SK-N-SH treated with all-trans-retinoic acid at 6 μM for 48 hours (cell line): ENCODE data around the gene TRPC6.

ENCODE experiments used
- ATAC-seq: fragments of 200-7000 bp; cut with Tn5 transposase; 3 replicates; pipeline ENCODE4 v1.9.1; 2020; ENCODE audit warnings: mild to moderate bottlenecking, moderate library complexity
- ARNTL ChIP-seq: fragments of 450-650 bp; formaldehyde crosslinking; IDR thresholded peaks from 2 replicates; pipeline ENCODE4 v1.5.0; 2020; ENCODE audit warnings: low read depth, mild to moderate bottlenecking, moderate library complexity, borderline replicate concordance
- BACH2 ChIP-seq: fragments of 250-450 bp; sonication (Bioruptor Pico); IDR thresholded peaks from 2 replicates; pipeline ENCODE4 v1.9.0; 2021; ENCODE audit warnings: mild to moderate bottlenecking, borderline replicate concordance
- CSDC2 ChIP-seq: fragments of 250-450 bp; sonication (Bioruptor Pico); IDR thresholded peaks from 2 replicates; pipeline ENCODE4 v1.5.0; 2020; ENCODE audit warnings: mild to moderate bottlenecking, moderate library complexity
- CSRNP3 ChIP-seq: fragments of 250-450 bp; sonication (Bioruptor Pico); IDR thresholded peaks from 2 replicates; pipeline ENCODE4 v1.5.1; 2021; ENCODE audit warnings: mild to moderate bottlenecking, moderate library complexity
- ESRRG ChIP-seq: fragments of 250-450 bp; sonication (Bioruptor Pico); IDR thresholded peaks from 2 replicates; pipeline ENCODE4 v1.6.1; 2021; ENCODE audit warnings: mild to moderate bottlenecking
- ISL1 ChIP-seq: fragments of 250-450 bp; sonication (Bioruptor Pico); IDR thresholded peaks from 2 replicates; pipeline ENCODE4 v2.1.2; 2022; ENCODE audit warnings: mild to moderate bottlenecking, moderate library complexity
- OSR1 ChIP-seq: fragments of 250-450 bp; sonication (Bioruptor Pico); IDR thresholded peaks from 2 replicates; pipeline ENCODE4 v1.8.0; 2022; ENCODE audit warnings: moderate library complexity, mild to moderate bottlenecking, inconsistent platforms
- PATZ1 ChIP-seq: fragments of 250-450 bp; sonication (Bioruptor Pico); IDR thresholded peaks from 2 replicates; pipeline ENCODE4 v1.8.0; 2020; ENCODE audit warnings: mild to moderate bottlenecking, moderate library complexity, borderline replicate concordance
- POU6F1 ChIP-seq: fragments of 250-450 bp; sonication (Bioruptor Pico); IDR thresholded peaks from 2 replicates; pipeline ENCODE4 v1.8.0; 2021; ENCODE audit warnings: low read depth, mild to moderate bottlenecking, moderate library complexity, borderline replicate concordance
- PPARA ChIP-seq: fragments of 250-450 bp; sonication (Bioruptor Pico); IDR thresholded peaks from 2 replicates; pipeline ENCODE4 v1.5.0; 2020; ENCODE audit warnings: mild to moderate bottlenecking, borderline replicate concordance
- RARB ChIP-seq: fragments of 250-450 bp; sonication (Bioruptor Pico); IDR thresholded peaks from 2 replicates; pipeline ENCODE4 v1.8.0; 2021; ENCODE audit warnings: mild to moderate bottlenecking, moderate library complexity
- SNAI2 ChIP-seq: fragments of 250-450 bp; sonication (Bioruptor Pico); IDR thresholded peaks from 2 replicates; pipeline ENCODE4 v1.5.0; 2020; ENCODE audit warnings: mild to moderate bottlenecking, moderate library complexity
- TCF4 ChIP-seq: fragments of 250-450 bp; sonication (Bioruptor Pico); IDR thresholded peaks from 2 replicates; pipeline ENCODE4 v1.8.0; 2021; ENCODE audit warnings: mild to moderate bottlenecking, moderate library complexity, borderline replicate concordance
- TOX ChIP-seq: fragments of 250-450 bp; sonication (Bioruptor Pico); IDR thresholded peaks from 2 replicates; pipeline ENCODE4 v1.8.0; 2021; ENCODE audit warnings: mild to moderate bottlenecking, moderate library complexity, borderline replicate concordance
- ZC3H10 ChIP-seq: fragments of 250-450 bp; sonication (Bioruptor Pico); IDR thresholded peaks from 2 replicates; pipeline ENCODE4 v1.5.1; 2021; ENCODE audit warnings: mild to moderate bottlenecking, moderate library complexity
- ZFP3 ChIP-seq: fragments of 250-450 bp; sonication (Bioruptor Pico); IDR thresholded peaks from 2 replicates; pipeline ENCODE4 v1.5.0; 2020; ENCODE audit warnings: mild to moderate bottlenecking, moderate library complexity
- ZFP30 ChIP-seq: fragments of 450-650 bp; formaldehyde crosslinking; IDR thresholded peaks from 2 replicates; pipeline ENCODE4 v1.5.0; 2022; ENCODE audit warnings: mild to moderate bottlenecking, moderate library complexity
- ZNF565 ChIP-seq: fragments of 450-650 bp; formaldehyde crosslinking; conservative IDR thresholded peaks from 2 replicates; pipeline ENCODE4 v1.5.0; 2020; ENCODE audit warnings: low read depth, mild to moderate bottlenecking, moderate library complexity
- ZNF70 ChIP-seq: fragments of 450-650 bp; formaldehyde crosslinking; IDR thresholded peaks from 2 replicates; pipeline ENCODE4 v1.5.0; 2020; ENCODE audit warnings: mild to moderate bottlenecking, moderate library complexity
- ZNF8 ChIP-seq: fragments of 450-650 bp; formaldehyde crosslinking; IDR thresholded peaks from 2 replicates; pipeline ENCODE4 v1.5.0; 2020; ENCODE audit warnings: mild to moderate bottlenecking, moderate library complexity
- TF ChIP-seq, protein P1 (sequence below): fragments of 250-450 bp; sonication (Bioruptor Pico); IDR thresholded peaks from 2 replicates; pipeline ENCODE4 v1.5.0; 2020; ENCODE audit warnings: mild to moderate bottlenecking, moderate library complexity

Gene TRPC6

DNA sequence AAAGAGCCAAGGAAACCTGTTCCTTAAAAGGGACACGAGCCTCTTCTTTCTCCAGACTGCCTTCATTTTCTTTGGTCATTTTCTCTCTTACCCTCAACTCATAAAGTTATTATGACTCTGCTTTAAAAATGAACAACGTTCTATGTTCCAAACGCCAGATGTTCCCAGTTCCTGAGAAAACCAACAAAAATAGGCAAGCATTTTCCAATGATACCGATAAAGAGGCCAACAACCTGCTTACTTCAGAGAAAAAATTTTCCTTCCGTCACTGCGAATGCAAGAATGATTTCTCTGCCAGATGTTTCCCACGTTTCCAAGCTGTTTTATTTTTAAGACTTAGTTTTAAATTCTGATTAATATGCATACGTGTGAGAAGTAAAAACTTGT, 315 bp upstream of the TRPC6 start:
- TF ChIP-seq ZC3H10, result no peak
- no peak for TF ChIP-seq ZFP30
- no peak for ATAC-seq

- TF ChIP-seq TCF4 (CRISPR knock-in tag) (no peak), RARB (CRISPR knock-in tag) (no peak), TOX (CRISPR knock-in tag) (no peak), ESRRG (no peak), ISL1 (CRISPR knock-in tag) (no peak), POU6F1 (CRISPR knock-in tag) (no peak), PPARA (CRISPR knock-in tag) (no peak), CSDC2 (CRISPR knock-in tag) (no peak), ZC3H10 (no peak), PATZ1 (CRISPR knock-in tag) (no peak), BACH2 (CRISPR knock-in tag) (no peak), CSRNP3 (CRISPR knock-in tag) (no peak), ZNF70 (CRISPR knock-in tag) (no peak)
- no peak for ATAC-seq
Observed at GRCh38 chr11:101582989-101583250, 887 bp downstream of the TRPC6 start.

GRCh38 chr11:101582236-101582988, 1.4 kb downstream of the TRPC6 start:
- TF ChIP-seq ARNTL (no peak), CSDC2 (CRISPR knock-in tag) (no peak)
- no peak for ATAC-seq

DNA sequence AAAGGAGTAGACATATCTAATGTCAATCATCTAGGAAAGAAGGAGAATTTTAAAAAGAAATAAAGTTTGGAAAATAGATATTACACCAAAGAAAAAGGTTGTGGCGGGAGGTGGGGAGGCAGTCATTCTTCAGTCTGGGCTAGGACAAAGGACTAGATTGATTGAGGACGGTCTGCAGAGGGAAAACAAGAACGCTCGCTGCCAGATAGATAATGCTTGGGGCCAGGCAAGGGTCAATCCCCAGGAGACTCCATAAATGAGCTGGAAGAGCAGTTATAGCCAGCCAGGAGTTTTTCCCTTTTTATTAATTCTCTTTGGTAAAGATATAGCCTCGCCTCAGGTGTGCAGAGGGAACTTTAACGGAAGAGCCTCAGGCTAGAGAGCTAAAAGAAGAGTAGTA, 6.3 kb downstream of the TRPC6 start:
- TF ChIP-seq OSR1 (CRISPR knock-in tag), result no peak
- TF ChIP-seq, protein P1, sequence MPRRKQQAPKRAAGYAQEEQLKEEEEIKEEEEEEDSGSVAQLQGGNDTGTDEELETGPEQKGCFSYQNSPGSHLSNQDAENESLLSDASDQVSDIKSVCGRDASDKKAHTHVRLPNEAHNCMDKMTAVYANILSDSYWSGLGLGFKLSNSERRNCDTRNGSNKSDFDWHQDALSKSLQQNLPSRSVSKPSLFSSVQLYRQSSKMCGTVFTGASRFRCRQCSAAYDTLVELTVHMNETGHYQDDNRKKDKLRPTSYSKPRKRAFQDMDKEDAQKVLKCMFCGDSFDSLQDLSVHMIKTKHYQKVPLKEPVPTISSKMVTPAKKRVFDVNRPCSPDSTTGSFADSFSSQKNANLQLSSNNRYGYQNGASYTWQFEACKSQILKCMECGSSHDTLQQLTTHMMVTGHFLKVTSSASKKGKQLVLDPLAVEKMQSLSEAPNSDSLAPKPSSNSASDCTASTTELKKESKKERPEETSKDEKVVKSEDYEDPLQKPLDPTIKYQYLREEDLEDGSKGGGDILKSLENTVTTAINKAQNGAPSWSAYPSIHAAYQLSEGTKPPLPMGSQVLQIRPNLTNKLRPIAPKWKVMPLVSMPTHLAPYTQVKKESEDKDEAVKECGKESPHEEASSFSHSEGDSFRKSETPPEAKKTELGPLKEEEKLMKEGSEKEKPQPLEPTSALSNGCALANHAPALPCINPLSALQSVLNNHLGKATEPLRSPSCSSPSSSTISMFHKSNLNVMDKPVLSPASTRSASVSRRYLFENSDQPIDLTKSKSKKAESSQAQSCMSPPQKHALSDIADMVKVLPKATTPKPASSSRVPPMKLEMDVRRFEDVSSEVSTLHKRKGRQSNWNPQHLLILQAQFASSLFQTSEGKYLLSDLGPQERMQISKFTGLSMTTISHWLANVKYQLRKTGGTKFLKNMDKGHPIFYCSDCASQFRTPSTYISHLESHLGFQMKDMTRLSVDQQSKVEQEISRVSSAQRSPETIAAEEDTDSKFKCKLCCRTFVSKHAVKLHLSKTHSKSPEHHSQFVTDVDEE (CRISPR knock-in tag), result no peak
- no peak for ATAC-seq

DNA sequence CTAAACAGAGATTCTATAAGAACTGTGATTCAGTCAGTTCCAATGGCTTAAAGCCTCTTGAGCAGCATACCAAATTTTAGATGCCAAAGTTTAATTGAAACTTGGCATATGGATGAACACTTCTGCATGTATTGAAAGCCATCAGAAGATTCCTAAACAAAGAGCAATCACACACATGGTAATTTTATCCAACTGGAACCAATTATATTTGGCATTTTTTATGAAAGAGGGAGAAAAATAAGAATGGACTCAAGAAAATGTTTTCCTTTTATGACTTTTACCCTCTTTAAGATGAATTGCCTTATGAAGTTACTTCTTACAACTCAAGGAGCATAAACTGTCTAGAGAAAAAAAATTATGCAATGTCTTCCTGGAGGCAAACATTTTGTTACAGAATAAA, 7.4 kb downstream of the TRPC6 start:
- no peak for ATAC-seq
- TF ChIP-seq TCF4 (CRISPR knock-in tag), result no peak
- no peak for TF ChIP-seq SNAI2
- no peak for TF ChIP-seq CSRNP3 (CRISPR knock-in tag)
- TF ChIP-seq ZFP30, result no peak
- TF ChIP-seq ZNF565, result no peak
- TF ChIP-seq RARB (CRISPR knock-in tag), result no peak
- TF ChIP-seq ESRRG, result no peak
- no peak for TF ChIP-seq OSR1 (CRISPR knock-in tag)
- TF ChIP-seq ZNF8 (CRISPR knock-in tag), result no peak
- no peak for TF ChIP-seq TOX (CRISPR knock-in tag)
- TF ChIP-seq ARNTL, result no peak
- no peak for TF ChIP-seq ISL1 (CRISPR knock-in tag)
- no peak for TF ChIP-seq ZFP3 (CRISPR knock-in tag)
- no peak for TF ChIP-seq PATZ1 (CRISPR knock-in tag)
- TF ChIP-seq CSDC2 (CRISPR knock-in tag), result no peak
